Measurements from ENCODE around the gene ATRIP. TPM values are rescaled to one million over a fixed set of nuclear protein-coding genes. Genes with fewer than 3 reads are reported as not detected.

Gene ATRIP
- polyA plus RNA-seq, 1 donor (not counting 4 experiments of a cell fraction or from before 2014, with no cell fraction given), result 9.7 TPM

GRCh38 chr3:48414376-48415250 is 31.9 kb upstream of the ATRIP start:
- Histone ChIP-seq H3K9me1 (ENCODE audit: control insufficient read depth, extremely low read depth, insufficient read depth, low read length) (peaks cover 3% of the 10 kb centered on the region), H3K9me3 (ENCODE audit: control insufficient read depth, low read depth, low read length) (no peaks in the 10 kb centered on the region), H3K27me3 (ENCODE audit: control insufficient read depth, extremely low read depth, insufficient read depth, low read length) (no peaks in the 10 kb centered on the region), H3K4me2 (ENCODE audit: control insufficient read depth, extremely low read depth, insufficient read depth, low read depth, low read length) (no peak overlapping the region), H3K4me3 (ENCODE audit: control insufficient read depth in 2 of 3, extremely low read depth in 1 of 3, insufficient read depth in 2 of 3, low read depth in 1 of 3, low read length in 3 of 3) (no peak overlapping the region), H3K4me1 (ENCODE audit: control insufficient read depth, extremely low read depth, insufficient read depth, low read length) (peaks cover 12% of the 10 kb centered on the region), H3K27ac (ENCODE audit: control insufficient read depth, insufficient read depth, low read length) (no peak overlapping the region), H3K36me3 (ENCODE audit: control insufficient read depth in 2 of 2, extremely low read depth in 1 of 2, insufficient read depth in 2 of 2, low read length in 2 of 2) (peaks cover 62 to 81% of the 10 kb centered on the region in 2 experiments), H4K20me1 (ENCODE audit: control insufficient read depth, extremely low read depth, insufficient read depth, low read length) (peaks cover 10% of the 10 kb centered on the region), H3K9ac (ENCODE audit: control insufficient read depth, extremely low read depth, insufficient read depth, low read length) (no peak overlapping the region), H3K79me2 (ENCODE audit: control insufficient read depth, insufficient read depth, low read length) (peaks cover 2% of the 10 kb centered on the region), H2AFZ (ENCODE audit: control insufficient read depth, low read length) (no peak overlapping the region)
- TF ChIP-seq CTCF (optimal IDR thresholded peaks at IDR 0.05 in 1 of 3, IDR thresholded peaks at IDR 0.05 in 1 of 3, conservative IDR thresholded peaks at IDR 0.05 in 1 of 3; ENCODE audit: extremely low read depth in 1 of 3, insufficient read depth in 2 of 3, low read length in 3 of 3) (no peak), EZH2 (IDR thresholded peaks at IDR 0.05; ENCODE audit: low read length) (no peak)
- dilution Hi-C loops (cut with MboI; ENCODE audit: extremely low pct_ligation_motif_present, low sequenced_read_pairs), result no loop called here
- DNase-seq (ENCODE audit: low read depth, low spot score) (no peak), FAIRE-seq (no peak)

DNA sequence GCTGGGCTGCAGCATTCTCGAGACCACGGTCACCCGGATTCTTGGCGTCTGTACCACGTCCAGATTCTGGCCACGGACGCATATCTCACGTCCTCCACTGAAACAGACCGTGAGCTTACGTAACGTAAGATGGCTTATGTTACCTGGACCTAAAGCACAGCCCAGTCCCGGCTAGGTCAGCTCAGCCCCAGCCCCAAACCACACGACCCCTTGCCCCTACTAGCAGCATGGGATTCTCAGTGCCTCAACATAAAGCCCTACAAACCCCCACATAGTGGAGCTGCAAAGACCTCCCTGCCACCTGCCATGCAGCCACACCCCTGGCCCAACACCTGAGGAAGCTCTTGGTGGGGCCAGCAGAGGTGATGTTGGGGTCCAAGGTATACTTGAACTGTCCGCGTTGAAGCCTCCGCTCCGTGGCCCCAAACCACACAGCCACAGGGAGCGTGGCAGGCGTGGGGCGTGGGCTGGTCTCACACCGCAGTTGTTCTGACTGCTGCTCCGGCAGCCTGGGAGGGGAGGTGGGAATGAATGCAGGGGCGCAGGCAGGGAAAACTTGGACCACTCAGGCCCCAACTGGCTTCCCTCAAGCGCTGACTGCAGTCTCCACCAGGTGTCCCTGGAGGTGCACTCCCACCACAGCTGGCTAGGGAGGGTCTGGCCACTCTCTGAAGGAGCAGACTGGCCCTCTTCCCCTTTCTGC is 31.1 kb upstream of the ATRIP start:
- no peak for DNase-seq (ENCODE audit: low read depth, low spot score)
- H3K4me3 ChIP-seq (ENCODE audit: control insufficient read depth in 2 of 3, extremely low read depth in 1 of 3, insufficient read depth in 2 of 3, low read depth in 1 of 3, low read length in 3 of 3), result no peak overlapping the region
- H3K4me1 ChIP-seq (ENCODE audit: control insufficient read depth, extremely low read depth, insufficient read depth, low read length), result peaks cover 12% of the 10 kb centered on the region
- no peak overlapping the region for H3K9ac ChIP-seq (ENCODE audit: control insufficient read depth, extremely low read depth, insufficient read depth, low read length)
- no peak for FAIRE-seq
- H3K27ac ChIP-seq (ENCODE audit: control insufficient read depth, insufficient read depth, low read length), result no peak overlapping the region
- H3K4me2 ChIP-seq (ENCODE audit: control insufficient read depth, extremely low read depth, insufficient read depth, low read depth, low read length), result no peak overlapping the region
- peaks cover 65 to 73% of the 10 kb centered on the region in 2 experiments for H3K36me3 ChIP-seq (ENCODE audit: control insufficient read depth in 2 of 2, extremely low read depth in 1 of 2, insufficient read depth in 2 of 2, low read length in 2 of 2)
- no peaks in the 10 kb centered on the region for H3K9me3 ChIP-seq (ENCODE audit: control insufficient read depth, low read depth, low read length)
- no peaks in the 10 kb centered on the region for H3K27me3 ChIP-seq (ENCODE audit: control insufficient read depth, extremely low read depth, insufficient read depth, low read length)
- no peak overlapping the region for H2AFZ ChIP-seq (ENCODE audit: control insufficient read depth, low read length)
- dilution Hi-C loops (cut with MboI; ENCODE audit: extremely low pct_ligation_motif_present, low sequenced_read_pairs), result no loop called here
- peaks cover 3% of the 10 kb centered on the region for H3K9me1 ChIP-seq (ENCODE audit: control insufficient read depth, extremely low read depth, insufficient read depth, low read length)
- H4K20me1 ChIP-seq (ENCODE audit: control insufficient read depth, extremely low read depth, insufficient read depth, low read length), result peaks cover 10% of the 10 kb centered on the region
- TF ChIP-seq EZH2 (IDR thresholded peaks at IDR 0.05; ENCODE audit: low read length) (no peak), CTCF (optimal IDR thresholded peaks at IDR 0.05 in 1 of 3, IDR thresholded peaks at IDR 0.05 in 1 of 3, conservative IDR thresholded peaks at IDR 0.05 in 1 of 3; ENCODE audit: extremely low read depth in 1 of 3, insufficient read depth in 2 of 3, low read length in 3 of 3) (peak in 1 of 3 experiments; percentile 7)
- peaks cover 2% of the 10 kb centered on the region for H3K79me2 ChIP-seq (ENCODE audit: control insufficient read depth, insufficient read depth, low read length)
